IMR-90 (cell line): Measurements from ENCODE around the gene TRIM43B. TPM values are rescaled to one million over a fixed set of nuclear protein-coding genes. Genes with fewer than 3 reads are reported as not detected.
"Not testable (repeated sequence)": the region's sequence is repeated elsewhere in the genome, so short reads cannot be mapped to it uniquely, and the experiment has no call there.

Experiments
- ATAC-seq: fragments of 200-7000 bp; cut with Tn5 transposase; 2 replicates; pipeline ENCODE4 v1.9.1; 2020; ENCODE audit warnings: low read depth, mild to moderate bottlenecking, moderate library complexity
- BruUV-seq: library from RNA; stranded (reverse); fragments of 400-500 nt; replicated peaks from 2 replicates; lab custom pipeline; 2021; lab: Mats Ljungman, UMichigan
- CTCF ChIA-PET: fragments of 300-600 bp; formaldehyde crosslinking; extraction: SDS; loops from one replicate; lab custom pipeline; 2021; ENCODE audit warnings: antibody characterized with exemption; lab: Yijun Ruan, JAX
- POLR2A ChIA-PET: fragments of 300-600 bp; sonication (Branson Sonifier 250); formaldehyde crosslinking; loops from one replicate; lab custom pipeline; 2022; ENCODE audit warnings: antibody characterized with exemption; ENCODE audit not compliant: unreplicated experiment; lab: Charles Lee
- DNase-seq: peaks from one replicate; pipeline ENCODE4 v3.0.0; 2013
- H2AFZ ChIP-seq: replicated peaks from 2 replicates; pipeline ENCODE3; 2013; ENCODE audit warnings: low read length, mild to moderate bottlenecking; ENCODE audit not compliant: poor library complexity
- H2AK5ac ChIP-seq: 2 replicates; pipeline ENCODE4 v1.6.1; 2013; ENCODE audit warnings: low read depth, low read length, inconsistent platforms
- H2AK9ac ChIP-seq: replicated peaks from 2 replicates; pipeline ENCODE3; 2013; ENCODE audit warnings: mild to moderate bottlenecking, low read depth, low read length, moderate library complexity; ENCODE audit not compliant: poor library complexity
- H2BK120ac ChIP-seq: 2 replicates; pipeline ENCODE4 v1.6.1; 2013; ENCODE audit warnings: low read depth, low read length, inconsistent platforms
- H2BK15ac ChIP-seq: 3 replicates; pipeline ENCODE4 v1.6.1; 2013; ENCODE audit warnings: low read depth, low read length, inconsistent platforms
- H2BK20ac ChIP-seq: 2 replicates; pipeline ENCODE4 v1.6.1; 2013; ENCODE audit warnings: low read depth, mild to moderate bottlenecking, inconsistent platforms, low read length, moderate library complexity
- H2BK5ac ChIP-seq: 2 replicates; pipeline ENCODE4 v1.6.1; 2013; ENCODE audit warnings: mild to moderate bottlenecking, low read depth, low read length, inconsistent platforms; ENCODE audit not compliant: poor library complexity, severe bottlenecking
- H3K14ac ChIP-seq: replicated peaks from 2 replicates; pipeline ENCODE4 v1.6.1; 2013; ENCODE audit warnings: low read depth, low read length, inconsistent platforms
- H3K18ac ChIP-seq: 2 replicates; pipeline ENCODE4 v1.6.1; 2013; ENCODE audit warnings: low read depth, low read length, control low read depth
- H3K23ac ChIP-seq: 2 replicates; pipeline ENCODE4 v1.6.1; 2013; ENCODE audit warnings: low read depth, low read length, inconsistent platforms
- H3K27ac ChIP-seq: 2 replicates; pipeline ENCODE4 v1.5.1; 2013; ENCODE audit warnings: mild to moderate bottlenecking, control low read depth, low read length; ENCODE audit not compliant: insufficient read depth
- H3K27me3 ChIP-seq: 2 replicates; pipeline ENCODE4 v1.6.1; 2013; ENCODE audit warnings: low read length; ENCODE audit not compliant: control insufficient read depth, insufficient read depth
- H3K36me3 ChIP-seq: 2 replicates; pipeline ENCODE4 v1.6.1; 2013; ENCODE audit warnings: low read length, mixed read lengths; ENCODE audit not compliant: control insufficient read depth, insufficient read depth
- H3K4ac ChIP-seq: 2 replicates; pipeline ENCODE4 v1.6.1; 2013; ENCODE audit warnings: low read depth, low read length, inconsistent platforms
- H3K4me1 ChIP-seq: 2 replicates; pipeline ENCODE4 v1.6.1; 2013; ENCODE audit warnings: low read length, mixed read lengths; ENCODE audit not compliant: control insufficient read depth, insufficient read depth
- H3K4me2 ChIP-seq: 2 replicates; pipeline ENCODE4 v1.6.1; 2013; ENCODE audit warnings: low read depth, mild to moderate bottlenecking, control low read depth, low read length, moderate library complexity
- H3K4me3 ChIP-seq: 2 replicates; pipeline ENCODE4 v1.5.1; 2013; ENCODE audit warnings: low read depth, mild to moderate bottlenecking, control low read depth, low read length, moderate library complexity; ENCODE audit not compliant: insufficient read depth
- H3K56ac ChIP-seq: 2 replicates; pipeline ENCODE4 v1.6.1; 2013; ENCODE audit warnings: low read length, inconsistent platforms; ENCODE audit not compliant: insufficient read depth; ENCODE audit errors: extremely low read depth
- H3K79me1 ChIP-seq, 2 experiments: 2 replicates each; pipeline ENCODE4 v1.6.1; 2013; ENCODE audit warnings: low read length in 2 of 2, inconsistent platforms in 1 of 2, low read depth in 1 of 2
- H3K9ac ChIP-seq: 2 replicates; pipeline ENCODE4 v1.6.1; 2013; ENCODE audit warnings: low read depth, low read length, control low read depth
- H3K9me1 ChIP-seq: 2 replicates; pipeline ENCODE4 v1.6.1; 2013; ENCODE audit warnings: low read length, inconsistent platforms; ENCODE audit not compliant: insufficient read depth
- H3K9me3 ChIP-seq: 2 replicates; pipeline ENCODE4 v1.6.1; 2013; ENCODE audit warnings: low read length; ENCODE audit not compliant: control insufficient read depth, insufficient read depth
- H4K20me1 ChIP-seq: 2 replicates; pipeline ENCODE4 v1.6.1; 2013; ENCODE audit warnings: low read length, inconsistent platforms; ENCODE audit not compliant: insufficient read depth
- H4K5ac ChIP-seq: 2 replicates; pipeline ENCODE4 v1.6.1; 2013; ENCODE audit warnings: mild to moderate bottlenecking, low read depth, low read length, control low read depth
- H4K8ac ChIP-seq, 2 experiments: 2 replicates each; pipeline ENCODE4 v1.6.1; 2013; ENCODE audit warnings: low read depth in 2 of 2, low read length in 2 of 2, control low read depth in 1 of 2, inconsistent platforms in 1 of 2
- H4K91ac ChIP-seq: 2 replicates; pipeline ENCODE4 v1.6.1; 2013; ENCODE audit warnings: low read depth, low read length, inconsistent platforms; ENCODE audit not compliant: insufficient read depth
- WGBS, 2 experiments: methylation state at CpG; one replicate each; pipeline versions ENCODE4 v1.1.5 to v1.1.7; 2013; ENCODE audit warnings: missing lambda C conversion rate in 2 of 2; ENCODE audit not compliant: insufficient read length in 1 of 2; ENCODE audit errors: extremely low coverage in 2 of 2; 5-methylcytosine and 5-hydroxymethylcytosine counted together
- dilution Hi-C: fragments of 300-500 bp; cut with HindIII; formaldehyde crosslinking; loops from one replicate; pipeline ENCODE4 v1.14.3; 2018; ENCODE audit warnings: low sequenced_read_pairs; ENCODE audit not compliant: unreplicated experiment
- in situ Hi-C: fragments of 300-500 bp; cut with MboI; formaldehyde crosslinking; loops from 3 replicates; pipeline ENCODE4 v1.14.3; 2019; ENCODE audit warnings: low sequenced_read_pairs, inconsistent platforms, mixed read lengths
- intact Hi-C: fragments of 100-400 bp; cut with micrococcal nuclease; formaldehyde crosslinking; loops from 2 replicates; pipeline ENCODE4 v1.10.0; 2022
- polyA plus RNA-seq, 3 experiments: library from polyadenylated mRNA; depleted of rRNA; stranded (reverse); fragments of >200 nt; gene quantifications; 2 replicates each; pipeline ENCODE4 v1.2.3, GENCODE V29; 2012; ENCODE audit warnings: low replicate concordance in 1 of 3
- total RNA-seq: library from RNA; depleted of rRNA; stranded (reverse); fragments of >200 nt; gene quantifications from 2 replicates; pipeline ENCODE4 v1.2.3, GENCODE V29; 2012

The TRIM43B gene
- total and polyA plus RNA-seq, 2 of the 4 experiments (the other 2 are of a cell fraction), result not detected

GRCh38 chr2:95435162-95435871 is 49.2 kb downstream of the TRIM43B start:
- H4K20me1 ChIP-seq, H2BK5ac ChIP-seq, H2BK15ac ChIP-seq, H3K4me3 ChIP-seq, H3K4ac ChIP-seq, H3K4me1 ChIP-seq, intact Hi-C loops, H4K8ac ChIP-seq, H3K56ac ChIP-seq, H4K5ac ChIP-seq, H3K27ac ChIP-seq, CTCF ChIA-PET, H2AK9ac ChIP-seq, H4K91ac ChIP-seq, H3K36me3 ChIP-seq, H3K14ac ChIP-seq, H3K23ac ChIP-seq, H3K18ac ChIP-seq, H3K4me2 ChIP-seq, H2BK20ac ChIP-seq, H2AK5ac ChIP-seq, BruUV-seq, DNase-seq, H3K9me1 ChIP-seq, H3K9me3 ChIP-seq, dilution Hi-C loops, H3K79me1 ChIP-seq, H2BK120ac ChIP-seq, in situ Hi-C loops, H2AFZ ChIP-seq, POLR2A ChIA-PET, H3K27me3 ChIP-seq, H3K9ac ChIP-seq: not testable (repeated sequence)
- WGBS, 2 experiments, result no CpG with 5 or more reads among the region's 30 CpGs
- ATAC-seq, result peak; percentile 1; the same call in 1 of the 2 replicates
